Brain microvascular endothelial cell (primary cell): ENCODE measurements around the gene BOK.

Experiments
- DNase-seq: peaks from one replicate; pipeline ENCODE4 v3.0.0-alpha.2; 2020
- H3K27ac ChIP-seq: fragments of 250-450 bp; sonication (Bioruptor Pico); 2 replicates; pipeline ENCODE4 v1.5.1; 2020; ENCODE audit warnings: mild to moderate bottlenecking, moderate library complexity
- H3K27me3 ChIP-seq: fragments of 250-450 bp; sonication (Bioruptor Pico); replicated peaks from 2 replicates; pipeline ENCODE4 v1.5.1; 2020; ENCODE audit warnings: mild to moderate bottlenecking
- H3K36me3 ChIP-seq: fragments of 250-450 bp; sonication (Bioruptor Pico); replicated peaks from 2 replicates; pipeline ENCODE4 v1.5.1; 2020; ENCODE audit warnings: mild to moderate bottlenecking
- H3K4me3 ChIP-seq: 2 replicates; pipeline ENCODE4 v1.5.1; 2011; ENCODE audit warnings: low read depth, mild to moderate bottlenecking, control low read depth, low read length, moderate library complexity
- in situ Hi-C: cut with HindIII; loops from 2 replicates; pipeline ENCODE4 v1.10.0; 2017; ENCODE audit warnings: low sequenced_read_pairs, low pct_ligation_motif_present
- TF ChIP-seq, protein P1 (sequence below): IDR thresholded peaks from 2 replicates; pipeline ENCODE4 v1.5.1; 2011; ENCODE audit warnings: low read depth, mild to moderate bottlenecking, moderate library complexity, low read length, control low read depth, inconsistent platforms; ENCODE audit errors: missing control alignments

BOK gene

DNA sequence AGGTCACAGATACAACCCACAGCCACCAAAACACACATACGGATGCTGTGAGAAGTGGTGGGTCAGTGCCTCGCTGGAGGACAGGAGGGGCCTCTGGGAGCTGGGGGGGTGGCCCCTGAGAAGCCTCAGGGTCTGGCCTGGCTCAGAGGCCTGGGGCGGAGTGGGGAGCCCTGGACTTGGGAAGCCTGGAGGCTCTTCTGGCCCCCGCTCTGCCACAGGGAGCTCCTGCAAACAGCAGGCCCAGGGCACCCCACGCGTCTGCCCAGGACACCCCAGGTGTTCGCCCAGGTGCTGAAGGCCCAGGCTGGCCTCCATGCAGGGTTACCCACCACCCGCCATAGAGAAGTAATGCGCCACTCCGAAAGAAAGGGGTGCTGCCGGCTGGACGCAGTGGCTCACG lies 52.5 kb downstream of the BOK start:
- in situ Hi-C loops: no loop called here
- H3K36me3 ChIP-seq: peaks cover 2% of the 10 kb centered on the region
- no peak overlapping the region for H3K27ac ChIP-seq
- TF ChIP-seq, protein P1, sequence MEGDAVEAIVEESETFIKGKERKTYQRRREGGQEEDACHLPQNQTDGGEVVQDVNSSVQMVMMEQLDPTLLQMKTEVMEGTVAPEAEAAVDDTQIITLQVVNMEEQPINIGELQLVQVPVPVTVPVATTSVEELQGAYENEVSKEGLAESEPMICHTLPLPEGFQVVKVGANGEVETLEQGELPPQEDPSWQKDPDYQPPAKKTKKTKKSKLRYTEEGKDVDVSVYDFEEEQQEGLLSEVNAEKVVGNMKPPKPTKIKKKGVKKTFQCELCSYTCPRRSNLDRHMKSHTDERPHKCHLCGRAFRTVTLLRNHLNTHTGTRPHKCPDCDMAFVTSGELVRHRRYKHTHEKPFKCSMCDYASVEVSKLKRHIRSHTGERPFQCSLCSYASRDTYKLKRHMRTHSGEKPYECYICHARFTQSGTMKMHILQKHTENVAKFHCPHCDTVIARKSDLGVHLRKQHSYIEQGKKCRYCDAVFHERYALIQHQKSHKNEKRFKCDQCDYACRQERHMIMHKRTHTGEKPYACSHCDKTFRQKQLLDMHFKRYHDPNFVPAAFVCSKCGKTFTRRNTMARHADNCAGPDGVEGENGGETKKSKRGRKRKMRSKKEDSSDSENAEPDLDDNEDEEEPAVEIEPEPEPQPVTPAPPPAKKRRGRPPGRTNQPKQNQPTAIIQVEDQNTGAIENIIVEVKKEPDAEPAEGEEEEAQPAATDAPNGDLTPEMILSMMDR: no peak
- DNase-seq: no peak
- no peaks in the 10 kb centered on the region for H3K27me3 ChIP-seq
- no peak overlapping the region for H3K4me3 ChIP-seq

DNA sequence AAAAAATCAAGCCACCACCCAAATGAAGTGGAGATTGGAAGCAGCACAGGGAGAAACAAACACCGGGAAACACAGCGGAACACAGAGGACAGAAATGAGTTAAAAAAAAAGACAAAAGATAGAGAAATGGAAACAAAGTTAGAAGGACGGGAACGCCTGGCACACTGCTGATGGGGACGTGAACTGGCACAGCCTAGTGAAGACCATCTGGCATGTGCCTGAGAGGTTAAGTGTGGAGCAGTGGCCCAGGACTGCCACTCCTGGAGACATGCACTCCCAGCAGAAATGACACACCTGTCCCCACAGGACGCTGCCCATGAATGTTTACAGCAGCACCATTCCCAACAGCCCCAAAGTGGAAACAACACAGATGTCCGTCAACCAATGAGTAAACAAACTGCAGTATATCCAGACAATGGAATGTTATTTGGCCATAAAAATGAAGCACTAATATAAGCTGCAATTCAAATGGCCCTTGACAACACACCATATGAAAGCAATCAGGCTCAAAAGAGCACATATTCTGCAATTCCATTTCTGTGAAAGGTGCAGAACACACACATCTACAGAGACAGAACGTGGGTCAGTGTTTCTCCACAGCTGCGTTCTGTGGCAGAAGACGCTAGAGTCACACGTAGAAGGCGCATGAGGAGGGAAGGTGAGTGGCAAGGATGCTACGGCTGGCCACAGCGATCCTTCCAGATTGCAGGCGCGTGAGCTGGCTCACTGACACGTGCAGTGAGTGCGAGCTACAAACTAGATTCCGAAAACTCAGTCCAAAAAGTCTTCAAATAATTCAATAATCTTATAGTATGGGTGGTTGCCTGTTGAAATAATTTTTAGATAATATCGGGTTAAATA lies 53.8 kb downstream of the BOK start:
- no peaks in the 10 kb centered on the region for H3K27me3 ChIP-seq
- no peak for DNase-seq
- H3K36me3 ChIP-seq: no peaks in the 10 kb centered on the region
- no peak overlapping the region for H3K27ac ChIP-seq
- no peak overlapping the region for H3K4me3 ChIP-seq
- TF ChIP-seq, protein P1: no peak
- in situ Hi-C loops: no loop called here

DNA sequence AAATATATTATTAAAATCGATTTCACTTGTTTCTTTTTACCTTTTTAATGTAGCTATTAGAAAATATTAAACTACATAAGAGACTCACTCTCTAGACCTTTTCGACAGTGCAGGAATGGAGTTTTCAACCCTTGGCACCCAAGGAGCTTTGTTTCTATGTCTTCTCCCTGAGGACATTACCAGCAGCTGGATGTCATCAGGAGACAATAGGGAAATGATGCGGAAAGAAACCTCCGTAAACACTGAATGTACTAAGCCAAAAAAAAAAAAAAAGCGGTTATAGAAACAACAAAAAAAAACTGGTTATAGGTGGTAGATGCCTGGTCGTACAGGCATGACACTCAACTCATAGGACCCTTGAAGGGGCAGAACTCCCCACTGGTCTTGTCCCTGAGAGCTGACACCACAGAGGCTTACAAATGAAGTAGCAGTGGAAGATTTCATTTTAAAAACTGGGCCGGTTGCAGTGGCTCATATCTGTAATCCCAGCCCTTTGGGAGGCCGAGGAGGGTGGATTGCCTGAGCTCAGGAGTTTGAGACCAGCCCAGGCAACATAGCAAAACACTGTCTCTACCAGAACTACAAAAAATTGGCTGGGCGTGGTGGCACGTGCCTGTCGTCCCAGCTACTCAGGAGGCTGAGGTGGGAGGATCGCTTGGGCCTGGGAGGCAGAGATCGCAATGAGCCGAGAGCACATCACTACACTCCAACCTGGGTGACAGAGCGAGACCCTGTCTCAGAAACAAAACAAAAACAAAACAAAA lies 54.7 kb downstream of the BOK start:
- Histone ChIP-seq H3K36me3 (no peaks in the 10 kb centered on the region), H3K27ac (no peak overlapping the region), H3K4me3 (no peak overlapping the region), H3K27me3 (no peaks in the 10 kb centered on the region)
- in situ Hi-C loops: no loop called here
- DNase-seq: no peak
- TF ChIP-seq, protein P1: no peak

DNA sequence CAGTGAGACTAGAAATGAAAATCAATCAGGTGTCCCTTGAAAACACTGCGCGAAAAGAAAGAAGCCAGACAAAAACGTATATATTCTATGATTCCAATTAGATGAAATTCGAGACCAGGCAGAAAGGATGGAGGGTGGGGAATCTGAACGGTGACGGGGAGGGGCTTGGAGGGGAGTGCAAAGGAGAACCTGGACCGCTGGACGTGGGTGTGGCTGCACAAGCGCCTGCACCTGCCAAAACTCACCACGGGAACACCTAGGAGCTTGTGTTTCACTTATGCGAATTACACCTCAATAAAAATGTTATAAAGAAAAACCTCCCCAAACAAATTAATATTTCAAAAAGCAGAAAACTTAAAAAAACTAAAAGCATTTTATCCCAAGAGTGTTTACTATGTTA lies 56.5 kb downstream of the BOK start:
- no peak for DNase-seq

GRCh38 chr2:241615522-241616052 lies 57.0 kb downstream of the BOK start:
- no peak overlapping the region for H3K4me3 ChIP-seq
- H3K36me3 ChIP-seq: no peaks in the 10 kb centered on the region
- in situ Hi-C loops: no loop called here
- H3K27ac ChIP-seq: no peak overlapping the region
- DNase-seq: no peak
- TF ChIP-seq, protein P1: no peak
- no peaks in the 10 kb centered on the region for H3K27me3 ChIP-seq

More for the DNA sequence above, 56.5 kb downstream of the BOK start:
- Histone ChIP-seq H3K4me3 (no peak overlapping the region), H3K27ac (no peak overlapping the region), H3K27me3 (no peaks in the 10 kb centered on the region), H3K36me3 (no peaks in the 10 kb centered on the region)
- TF ChIP-seq, protein P1: no peak
- in situ Hi-C loops: no loop called here
